Measurements from ENCODE around the gene KLK3.

The KLK3 gene

GRCh38 chr19:50823389-50824042 lies 31.2 kb upstream of the KLK3 start, which contains the start of gene KLK1:
TSS of gene KLK1 (minus strand) at chr19:50823787. CDS start at chr19:50823748, 39 bp downstream.
- TF ChIP-seq, protein P1, sequence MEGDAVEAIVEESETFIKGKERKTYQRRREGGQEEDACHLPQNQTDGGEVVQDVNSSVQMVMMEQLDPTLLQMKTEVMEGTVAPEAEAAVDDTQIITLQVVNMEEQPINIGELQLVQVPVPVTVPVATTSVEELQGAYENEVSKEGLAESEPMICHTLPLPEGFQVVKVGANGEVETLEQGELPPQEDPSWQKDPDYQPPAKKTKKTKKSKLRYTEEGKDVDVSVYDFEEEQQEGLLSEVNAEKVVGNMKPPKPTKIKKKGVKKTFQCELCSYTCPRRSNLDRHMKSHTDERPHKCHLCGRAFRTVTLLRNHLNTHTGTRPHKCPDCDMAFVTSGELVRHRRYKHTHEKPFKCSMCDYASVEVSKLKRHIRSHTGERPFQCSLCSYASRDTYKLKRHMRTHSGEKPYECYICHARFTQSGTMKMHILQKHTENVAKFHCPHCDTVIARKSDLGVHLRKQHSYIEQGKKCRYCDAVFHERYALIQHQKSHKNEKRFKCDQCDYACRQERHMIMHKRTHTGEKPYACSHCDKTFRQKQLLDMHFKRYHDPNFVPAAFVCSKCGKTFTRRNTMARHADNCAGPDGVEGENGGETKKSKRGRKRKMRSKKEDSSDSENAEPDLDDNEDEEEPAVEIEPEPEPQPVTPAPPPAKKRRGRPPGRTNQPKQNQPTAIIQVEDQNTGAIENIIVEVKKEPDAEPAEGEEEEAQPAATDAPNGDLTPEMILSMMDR (IDR thresholded peaks at IDR 0.05; ENCODE audit: low read depth, low read length): no peak

GRCh38 chr19:50826492-50827240 lies 28.0 kb upstream of the KLK3 start:
- no peak for DNase-seq (ENCODE audit: extremely low read depth, low read depth)
- TF ChIP-seq, protein P1 (IDR thresholded peaks at IDR 0.05; ENCODE audit: low read depth, low read length): no peak

More at GRCh38 chr19:50823389-50824042, 31.2 kb upstream of the KLK3 start, which contains the start of gene KLK1:
- no peak for DNase-seq (ENCODE audit: extremely low read depth, low read depth)

GRCh38 chr19:50827476-50827875 lies 27.2 kb upstream of the KLK3 start:
- no peak for DNase-seq (ENCODE audit: extremely low read depth, low read depth)
- TF ChIP-seq, protein P1 (IDR thresholded peaks at IDR 0.05; ENCODE audit: low read depth, low read length): no peak

GRCh38 chr19:50829801-50830200 lies 24.9 kb upstream of the KLK3 start:
- DNase-seq (ENCODE audit: extremely low read depth, low read depth): no peak
- TF ChIP-seq, protein P1 (IDR thresholded peaks at IDR 0.05; ENCODE audit: low read depth, low read length): no peak

GRCh38 chr19:50830266-50831025 lies 24.3 kb upstream of the KLK3 start:
- TF ChIP-seq, protein P1 (IDR thresholded peaks at IDR 0.05; ENCODE audit: low read depth, low read length): no peak

GRCh38 chr19:50831026-50831396 lies 23.7 kb upstream of the KLK3 start:
- DNase-seq (ENCODE audit: extremely low read depth, low read depth): no peak
- TF ChIP-seq, protein P1 (IDR thresholded peaks at IDR 0.05; ENCODE audit: low read depth, low read length): no peak

More at GRCh38 chr19:50830266-50831025, 24.3 kb upstream of the KLK3 start:
- no peak for DNase-seq (ENCODE audit: extremely low read depth, low read depth)

Data from AG09319 (cell line).